HG03521 (cell line): ENCODE results near the gene SFXN3.

Experiments
- ATAC-seq: cut with Tn5 transposase; IDR thresholded peaks from one replicate; pipeline ENCODE4 v1.9.1; 2021; ENCODE audit warnings: mild to moderate bottlenecking, moderate library complexity; ENCODE audit not compliant: unreplicated experiment

Gene SFXN3

DNA sequence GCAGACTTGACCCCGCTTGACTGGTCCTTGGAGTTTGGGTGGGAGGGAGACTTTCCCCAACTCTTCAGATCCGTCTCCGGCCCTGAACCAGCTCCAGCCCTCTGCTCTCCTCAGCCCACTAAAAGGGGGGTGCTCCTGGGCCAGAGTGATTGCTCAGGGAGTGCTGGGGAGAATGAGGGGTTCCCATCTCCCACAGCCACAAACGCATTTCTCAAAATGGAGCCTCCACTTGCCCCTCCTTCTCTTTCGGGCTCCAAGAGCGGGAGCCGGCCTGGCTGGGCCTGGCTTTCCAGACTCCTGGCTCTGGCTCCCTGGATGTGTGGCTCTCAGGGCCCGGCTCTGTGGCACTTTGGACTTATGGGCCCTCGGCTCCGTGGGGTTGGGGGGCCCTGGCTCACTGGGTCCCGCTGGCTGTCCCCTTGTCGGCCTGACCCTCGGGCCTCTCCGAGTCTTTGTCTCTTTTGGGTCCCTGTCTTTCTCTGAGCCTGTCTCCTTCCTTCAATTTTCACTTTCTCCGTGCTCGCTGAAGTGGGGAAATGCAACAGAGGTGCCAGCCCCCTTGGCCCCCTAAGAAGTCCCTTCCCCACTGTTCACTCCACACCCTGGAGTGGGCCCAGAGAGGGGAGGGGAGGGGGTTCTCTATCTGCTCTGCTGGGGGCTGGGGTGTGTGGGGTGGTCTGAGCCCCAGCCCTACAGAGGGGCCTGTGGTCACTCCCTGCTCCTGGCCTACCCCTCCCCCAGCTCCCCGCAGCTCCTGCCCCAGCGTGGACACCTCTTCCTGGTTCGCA is 30.7 kb upstream of the SFXN3 start:
- ATAC-seq: no peak

DNA sequence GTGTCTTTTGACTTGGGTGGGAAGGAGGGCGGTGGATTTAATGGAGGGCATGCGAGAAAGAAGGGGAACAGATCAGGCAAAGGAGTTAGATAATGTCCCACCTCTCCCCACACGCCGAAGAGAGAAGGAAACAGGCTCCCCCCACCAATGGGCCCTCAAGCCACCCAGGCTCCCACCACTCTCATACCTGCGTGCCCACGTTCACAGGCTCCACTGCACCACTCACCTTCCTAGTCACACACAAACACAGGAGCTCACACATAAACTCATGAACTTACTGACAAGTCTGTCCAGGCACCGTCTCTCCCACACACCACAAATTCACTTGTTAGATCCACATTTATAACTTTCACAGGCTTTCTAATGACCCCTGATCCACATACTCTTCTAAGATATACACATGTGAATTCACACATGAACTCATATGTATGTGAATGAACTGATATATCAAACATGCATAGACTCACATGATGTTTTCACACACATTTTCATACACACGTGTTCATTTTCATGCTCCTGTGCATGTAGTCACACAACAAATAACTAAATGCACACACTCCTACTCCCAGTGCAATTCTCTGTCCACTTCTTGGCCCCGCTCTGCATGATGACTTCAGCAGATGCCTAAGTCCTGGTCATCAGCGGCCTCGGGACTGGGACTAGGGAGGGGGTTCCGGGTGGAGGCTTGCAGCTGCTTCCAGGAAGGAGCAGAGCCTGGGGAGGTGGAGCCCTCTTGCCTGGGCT is 29.9 kb upstream of the SFXN3 start:
- ATAC-seq: no peak

DNA sequence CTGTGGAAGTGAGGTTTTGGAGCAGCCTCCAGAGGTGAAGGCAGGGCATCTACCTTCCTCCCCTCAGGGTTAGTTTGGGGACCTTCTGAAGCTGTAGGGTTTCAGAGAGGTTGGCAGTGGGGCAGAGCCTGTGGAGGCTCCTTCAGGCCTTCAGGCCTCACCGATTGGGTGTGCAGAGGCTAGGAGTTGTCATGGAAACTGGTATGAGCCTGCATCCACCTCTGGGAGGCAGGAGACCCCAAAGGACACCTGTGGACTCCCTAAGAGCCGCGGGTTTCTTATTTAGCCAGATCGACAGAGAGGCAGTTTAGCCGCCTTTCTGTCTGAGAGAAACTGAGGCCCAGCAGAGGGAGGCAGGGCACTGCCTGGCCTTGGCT is 29.4 kb upstream of the SFXN3 start:
- no peak for ATAC-seq

DNA sequence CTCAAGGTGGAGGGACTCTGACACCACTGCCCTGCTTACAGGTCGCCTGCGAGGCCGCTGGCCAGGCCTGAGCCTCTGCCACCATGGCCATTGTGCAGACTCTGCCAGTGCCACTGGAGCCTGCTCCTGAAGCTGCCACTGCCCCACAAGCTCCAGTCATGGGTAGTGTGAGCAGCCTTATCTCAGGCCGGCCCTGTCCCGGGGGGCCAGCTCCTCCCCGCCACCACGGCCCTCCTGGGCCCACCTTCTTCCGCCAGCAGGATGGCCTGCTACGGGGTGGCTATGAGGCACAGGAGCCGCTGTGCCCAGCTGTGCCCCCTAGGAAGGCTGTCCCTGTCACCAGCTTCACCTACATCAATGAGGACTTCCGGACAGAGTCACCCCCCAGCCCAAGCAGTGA is 28.6 kb upstream of the SFXN3 start:
- no peak for ATAC-seq

DNA sequence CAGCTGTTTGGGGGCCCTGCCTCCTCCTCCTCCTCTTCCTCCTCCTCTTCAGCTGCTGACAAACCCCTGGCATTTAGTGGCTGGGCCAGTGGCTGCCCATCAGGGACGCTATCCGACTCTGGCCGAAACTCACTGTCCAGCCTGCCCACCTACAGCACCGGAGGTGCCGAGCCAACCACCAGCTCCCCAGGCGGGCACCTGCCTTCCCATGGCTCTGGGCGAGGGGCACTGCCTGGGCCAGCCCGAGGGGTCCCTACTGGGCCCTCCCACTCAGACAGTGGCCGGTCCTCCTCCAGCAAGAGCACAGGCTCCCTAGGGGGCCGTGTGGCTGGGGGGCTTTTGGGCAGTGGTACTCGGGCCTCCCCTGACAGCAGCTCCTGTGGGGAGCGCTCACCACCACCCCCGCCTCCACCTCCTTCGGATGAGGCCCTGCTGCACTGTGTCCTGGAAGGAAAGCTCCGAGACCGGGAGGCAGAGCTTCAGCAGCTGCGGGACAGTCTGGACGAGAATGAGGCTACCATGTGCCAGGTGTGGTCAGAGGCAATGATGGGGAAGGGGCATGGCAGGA is 27.3 kb upstream of the SFXN3 start:
- ATAC-seq: no peak

DNA sequence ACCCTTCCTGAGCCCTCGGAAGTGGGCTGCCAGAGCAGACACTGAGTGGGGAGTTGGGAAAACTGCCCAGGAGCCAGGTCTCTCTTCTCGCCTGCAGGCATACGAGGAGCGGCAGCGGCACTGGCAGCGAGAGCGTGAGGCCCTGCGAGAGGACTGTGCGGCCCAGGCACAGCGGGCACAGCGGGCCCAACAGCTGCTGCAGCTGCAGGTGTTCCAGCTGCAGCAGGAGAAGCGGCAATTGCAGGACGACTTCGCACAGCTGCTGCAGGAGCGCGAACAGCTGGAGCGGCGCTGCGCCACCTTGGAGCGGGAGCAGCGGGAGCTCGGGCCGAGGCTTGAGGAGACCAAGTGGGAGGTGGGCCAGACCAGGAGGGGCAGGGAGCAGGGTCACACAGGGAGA is 25.7 kb upstream of the SFXN3 start:
- ATAC-seq: no peak

DNA sequence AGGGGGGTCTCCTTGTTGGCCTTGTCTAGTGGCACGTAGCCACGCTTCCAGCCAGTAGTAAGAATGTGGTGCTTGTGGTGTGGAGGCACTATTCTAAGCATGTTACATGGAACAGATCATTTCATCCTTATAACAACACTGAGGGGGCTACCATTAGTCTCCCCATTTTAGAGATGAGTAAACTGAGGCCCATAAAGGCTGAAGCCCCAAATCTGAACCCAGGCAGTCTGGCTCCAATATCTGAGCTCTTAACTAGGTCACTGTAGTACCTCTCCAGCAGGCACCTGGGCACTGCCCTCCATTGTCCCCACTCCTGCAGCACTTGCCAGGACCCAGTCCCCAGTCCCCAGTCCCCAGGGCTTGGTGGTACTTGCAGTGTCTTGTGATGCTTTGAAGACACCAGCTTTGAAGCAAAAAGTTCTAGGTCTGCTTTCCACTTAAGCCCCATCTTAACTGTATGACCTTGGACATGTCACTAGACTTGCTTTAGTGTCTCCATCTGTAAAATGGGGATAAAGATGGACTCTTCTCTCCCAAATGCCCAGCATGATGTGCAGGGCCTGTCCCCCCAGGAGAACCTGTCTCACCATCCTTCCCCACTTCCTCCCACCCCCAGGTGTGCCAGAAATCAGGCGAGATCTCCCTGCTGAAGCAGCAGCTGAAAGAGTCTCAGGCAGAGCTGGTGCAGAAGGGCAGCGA is 25.0 kb upstream of the SFXN3 start:
- no peak for ATAC-seq

DNA sequence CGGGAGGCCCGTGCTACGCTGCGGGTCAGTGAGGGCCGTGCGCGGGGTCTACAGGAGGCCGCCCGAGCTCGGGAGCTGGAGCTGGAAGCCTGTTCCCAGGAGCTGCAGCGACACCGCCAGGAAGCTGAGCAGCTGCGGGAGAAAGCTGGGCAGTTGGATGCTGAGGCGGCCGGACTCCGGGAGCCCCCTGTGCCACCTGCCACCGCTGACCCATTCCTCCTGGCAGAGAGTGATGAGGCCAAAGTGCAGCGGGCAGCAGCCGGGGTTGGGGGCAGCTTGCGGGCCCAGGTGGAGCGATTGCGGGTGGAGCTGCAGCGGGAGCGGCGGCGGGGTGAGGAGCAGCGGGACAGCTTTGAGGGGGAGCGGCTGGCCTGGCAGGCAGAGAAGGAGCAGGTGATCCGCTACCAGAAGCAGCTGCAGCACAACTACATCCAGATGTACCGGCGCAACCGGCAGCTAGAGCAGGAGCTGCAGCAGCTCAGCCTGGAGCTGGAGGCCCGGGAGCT is 24.4 kb upstream of the SFXN3 start:
- no peak for ATAC-seq

DNA sequence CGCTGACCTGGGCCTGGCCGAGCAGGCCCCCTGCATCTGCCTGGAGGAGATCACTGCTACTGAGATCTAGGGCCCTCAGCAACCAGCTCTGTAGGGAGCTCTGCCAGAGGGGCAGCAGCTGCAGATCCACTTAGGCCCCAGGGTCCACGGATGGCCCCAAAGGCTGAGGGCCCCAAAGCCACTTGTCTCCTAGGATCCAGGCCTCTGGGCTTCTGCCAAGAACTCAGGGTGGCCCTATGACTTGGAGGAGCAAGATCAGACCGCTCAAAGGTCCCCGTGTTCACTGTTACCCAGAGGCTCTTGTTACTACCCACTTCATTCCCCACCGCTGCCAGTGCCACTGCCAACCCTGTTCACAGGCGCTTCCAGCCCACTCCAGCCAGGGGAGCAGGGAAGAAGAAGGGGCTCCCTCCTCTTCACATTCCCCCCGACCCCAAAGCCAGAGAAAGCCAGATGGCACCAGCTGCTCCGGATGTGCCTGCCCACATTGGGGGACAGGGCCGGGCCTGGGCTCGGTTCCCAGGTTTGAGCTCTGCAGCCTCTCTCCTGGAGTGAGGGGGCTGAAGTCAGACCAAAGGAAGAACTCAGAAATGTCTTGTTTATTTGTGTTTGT is 23.8 kb upstream of the SFXN3 start:
- ATAC-seq: no peak

DNA sequence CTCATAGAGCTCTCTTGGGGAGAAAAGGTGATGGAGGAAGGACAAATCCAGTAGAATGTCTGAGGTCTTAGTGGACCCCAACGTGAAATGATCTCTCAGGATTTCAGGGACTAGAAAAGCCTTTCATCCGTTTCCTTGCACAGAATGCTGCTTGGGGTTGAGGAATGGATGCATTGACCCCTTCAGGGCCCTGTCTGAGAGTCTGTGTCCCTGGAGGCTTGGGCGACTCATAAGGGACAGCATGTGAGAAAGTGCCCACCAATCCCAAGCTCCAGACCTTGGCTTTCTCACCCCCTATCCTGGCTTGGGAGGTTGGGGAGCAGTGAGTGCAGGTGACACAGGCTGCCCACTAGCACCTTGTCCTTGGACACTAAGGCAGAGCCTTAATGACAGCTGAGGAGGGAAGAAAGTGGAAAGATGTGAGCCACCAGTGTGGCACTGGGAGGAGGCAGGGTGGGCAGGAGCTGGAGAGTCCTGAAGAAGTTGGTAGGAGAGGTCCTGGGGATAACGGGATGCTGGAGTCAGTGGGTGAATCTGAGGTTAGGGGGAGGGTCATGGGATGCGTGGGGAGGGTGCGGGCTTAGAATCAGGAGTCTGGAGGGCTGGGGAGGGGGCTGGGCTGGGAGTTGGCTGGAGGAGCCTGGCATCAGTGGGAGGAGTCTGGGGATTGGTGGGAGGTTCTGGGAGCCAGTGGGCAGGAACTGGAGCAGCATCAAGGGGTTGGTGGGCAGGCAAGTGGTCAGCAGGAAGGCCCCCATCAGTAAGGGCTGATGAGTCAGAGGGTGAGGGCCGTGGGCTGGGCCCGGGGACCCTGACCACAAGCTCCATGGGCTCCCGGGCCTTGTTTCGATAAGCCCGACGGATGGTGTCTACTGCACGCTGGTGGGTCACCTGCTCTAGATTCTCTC is 22.9 kb upstream of the SFXN3 start:
- no peak for ATAC-seq

DNA sequence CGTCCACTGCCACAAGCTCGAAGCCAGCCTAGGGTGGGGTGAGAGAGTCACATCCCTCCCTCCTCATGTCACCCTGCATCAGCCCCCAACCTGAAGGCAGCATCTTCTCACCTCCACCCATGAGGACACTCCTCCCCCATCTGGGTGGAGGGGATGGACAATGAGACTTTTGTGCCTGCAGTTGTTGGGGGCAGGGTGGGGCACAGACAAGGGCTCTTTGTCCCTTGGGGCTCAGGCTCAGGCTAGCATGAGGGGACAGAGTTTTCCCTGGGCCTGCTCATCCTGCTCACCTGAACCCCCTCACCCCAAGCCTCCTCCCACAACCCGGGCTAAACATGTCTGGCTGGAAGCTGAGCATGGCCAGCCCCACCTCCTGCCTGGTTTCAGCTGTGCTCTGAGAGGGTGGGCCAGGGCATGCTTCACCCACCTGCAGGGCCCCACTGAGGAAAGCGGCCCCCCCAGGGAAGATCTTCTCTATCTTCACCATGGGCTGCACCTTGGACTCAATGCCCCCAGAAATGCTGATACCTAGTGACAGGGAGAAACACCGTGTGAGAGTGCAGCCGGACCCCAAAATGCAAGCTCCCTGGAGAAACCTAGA is 22.1 kb upstream of the SFXN3 start:
- no peak for ATAC-seq

DNA sequence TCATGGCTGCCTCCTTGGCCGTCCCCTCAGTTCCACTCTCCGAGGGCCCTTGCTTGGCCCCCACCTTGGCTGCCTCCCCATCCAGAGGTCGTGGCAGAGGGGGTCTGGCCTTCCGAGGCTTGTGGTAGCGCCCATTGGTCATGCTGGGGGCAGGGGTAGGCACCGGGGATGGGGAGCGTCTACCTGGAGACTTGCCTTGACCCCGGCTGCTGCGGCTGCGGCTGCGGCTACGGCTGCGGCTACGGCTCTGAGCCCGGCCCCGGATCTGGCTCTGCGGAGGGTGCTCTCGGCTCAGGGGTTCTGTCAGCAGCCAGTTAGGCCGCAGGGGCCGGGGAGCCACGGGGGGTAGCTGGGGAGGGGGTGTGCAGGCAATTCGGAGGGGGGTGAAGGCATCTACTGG is 20.7 kb upstream of the SFXN3 start:
- ATAC-seq: no peak

DNA sequence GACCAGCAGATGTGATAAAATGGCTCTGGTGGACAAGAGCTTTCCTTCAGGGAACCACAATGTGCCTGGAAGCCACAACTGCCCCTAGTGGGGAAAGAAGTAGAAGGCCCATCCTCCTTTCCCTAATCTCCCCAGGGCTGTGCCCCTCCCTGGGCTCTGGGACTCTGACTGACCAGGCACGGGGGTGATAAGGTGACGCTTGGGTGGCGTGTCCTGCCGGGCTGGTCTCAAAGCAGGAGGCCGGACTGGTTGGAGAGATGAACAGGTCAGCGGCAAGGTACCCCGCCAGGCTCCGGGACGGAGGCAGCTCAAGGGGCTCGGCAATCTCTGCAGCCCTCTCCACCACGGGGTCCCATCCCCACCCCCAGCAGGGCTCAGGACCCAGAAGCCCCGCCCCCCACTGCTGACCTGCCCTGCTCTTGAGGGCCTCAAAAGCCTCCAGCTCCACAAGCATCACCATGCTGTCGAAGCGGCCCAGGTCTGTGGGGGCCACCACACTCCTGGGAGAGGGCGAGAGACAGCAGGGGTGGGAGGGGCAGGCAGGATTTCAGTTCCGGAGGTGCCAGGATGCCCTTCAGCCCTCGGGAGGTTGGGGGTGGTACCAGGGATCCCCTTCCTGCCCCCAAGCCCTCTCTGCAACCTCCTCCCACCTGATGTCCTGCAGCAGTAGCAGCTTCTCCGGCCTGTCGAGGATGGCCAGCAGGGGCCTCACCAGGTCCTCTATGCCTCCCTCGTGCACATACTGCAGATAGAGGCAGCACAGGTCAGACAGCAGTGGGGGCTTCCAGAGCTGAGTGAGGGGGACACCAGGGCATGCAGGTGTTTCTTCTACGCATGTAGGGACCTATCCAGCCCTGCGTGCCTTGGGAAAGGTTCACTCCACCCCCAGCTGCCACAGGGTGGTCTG is 19.3 kb upstream of the SFXN3 start:
- ATAC-seq: no peak

DNA sequence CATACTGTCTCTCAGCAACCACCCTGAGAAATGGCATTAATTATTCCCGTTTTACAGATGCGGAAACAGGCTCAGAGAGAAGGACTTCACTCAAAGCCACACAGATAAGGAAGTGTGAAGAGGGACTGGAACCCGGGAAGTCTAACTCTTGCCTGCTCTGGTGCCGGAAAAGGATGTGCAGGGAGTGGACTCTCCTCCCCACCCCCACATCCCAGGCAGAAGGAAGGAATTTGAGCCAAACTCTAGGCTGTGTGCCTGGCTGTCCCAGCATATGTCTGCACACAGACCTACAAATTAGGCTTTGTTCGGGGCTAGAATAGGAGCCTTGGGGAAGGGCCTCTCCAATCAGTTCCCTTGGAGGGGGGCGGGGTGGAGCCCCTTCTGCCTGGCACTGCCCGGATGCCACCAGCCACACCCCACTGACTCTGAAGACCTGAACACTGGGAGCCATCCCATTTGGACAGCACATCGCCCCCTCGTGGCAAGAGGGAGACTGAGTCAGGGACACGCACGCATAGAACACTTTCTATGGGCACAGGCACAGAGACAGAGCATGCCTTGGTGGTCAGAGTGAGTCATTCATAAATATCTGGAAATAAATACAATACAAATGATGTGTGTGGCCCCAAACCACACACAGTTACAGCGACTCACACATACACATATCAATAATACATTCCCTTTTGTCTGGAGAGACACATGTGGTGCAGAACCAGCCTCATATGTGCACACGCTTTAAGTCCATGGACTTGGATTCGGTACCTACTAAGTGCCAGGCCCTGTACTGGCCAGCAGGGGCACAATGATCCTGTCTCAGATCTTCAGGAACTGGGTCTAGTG is 18.3 kb upstream of the SFXN3 start:
- ATAC-seq: no peak

DNA sequence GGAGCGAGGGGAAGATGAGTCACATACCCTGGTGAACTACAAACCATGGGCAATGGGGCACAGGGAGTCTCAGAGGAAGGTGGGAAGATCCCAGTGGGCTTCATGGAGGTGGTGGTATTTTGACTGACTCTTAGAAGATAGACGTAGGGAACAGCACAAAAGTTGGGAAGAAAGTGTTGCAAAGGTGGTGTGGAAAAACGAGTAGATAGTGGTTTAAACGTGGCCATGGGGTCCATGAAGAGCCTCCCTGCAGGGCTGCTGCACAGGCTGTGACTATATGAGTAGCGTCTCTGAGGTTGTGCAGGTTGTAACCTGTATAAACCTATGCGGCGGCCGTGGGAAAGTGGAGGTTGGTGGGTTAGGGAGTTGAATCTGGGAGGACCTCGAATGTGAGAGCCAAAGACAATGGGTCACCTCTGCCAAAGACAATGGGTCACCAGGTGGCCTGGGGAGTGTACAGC is 17.6 kb upstream of the SFXN3 start:
- no peak for ATAC-seq

DNA sequence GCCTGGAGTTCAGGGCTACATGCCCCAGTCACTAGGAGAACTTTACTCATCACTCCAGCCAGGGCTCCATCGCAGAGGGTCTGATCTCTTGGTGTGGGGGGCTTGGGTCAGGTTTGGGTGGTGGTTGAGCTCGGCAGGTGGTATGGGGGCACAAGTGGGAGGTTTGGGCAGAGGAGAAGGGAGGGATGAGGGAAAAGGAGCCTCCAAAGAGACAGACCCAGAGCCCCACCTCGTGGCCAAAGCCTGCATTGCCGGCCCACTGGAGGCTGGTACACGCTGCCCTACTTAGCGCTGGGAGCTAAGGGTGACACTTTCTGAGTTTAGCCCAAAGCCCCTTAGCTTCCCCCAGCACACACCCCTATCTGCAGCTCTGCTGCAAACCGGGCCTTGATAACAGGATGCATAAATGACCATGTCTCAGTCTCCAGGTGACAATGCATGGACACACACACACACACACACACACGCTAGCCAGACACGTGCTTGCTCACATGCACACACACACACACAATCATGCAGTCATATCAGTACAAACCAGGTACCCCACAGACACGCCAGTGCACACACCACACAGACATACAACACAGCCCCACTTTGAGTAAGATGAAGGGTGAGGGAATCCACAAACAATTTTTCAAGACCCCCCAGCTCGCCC is 16.7 kb upstream of the SFXN3 start:
- no peak for ATAC-seq

DNA sequence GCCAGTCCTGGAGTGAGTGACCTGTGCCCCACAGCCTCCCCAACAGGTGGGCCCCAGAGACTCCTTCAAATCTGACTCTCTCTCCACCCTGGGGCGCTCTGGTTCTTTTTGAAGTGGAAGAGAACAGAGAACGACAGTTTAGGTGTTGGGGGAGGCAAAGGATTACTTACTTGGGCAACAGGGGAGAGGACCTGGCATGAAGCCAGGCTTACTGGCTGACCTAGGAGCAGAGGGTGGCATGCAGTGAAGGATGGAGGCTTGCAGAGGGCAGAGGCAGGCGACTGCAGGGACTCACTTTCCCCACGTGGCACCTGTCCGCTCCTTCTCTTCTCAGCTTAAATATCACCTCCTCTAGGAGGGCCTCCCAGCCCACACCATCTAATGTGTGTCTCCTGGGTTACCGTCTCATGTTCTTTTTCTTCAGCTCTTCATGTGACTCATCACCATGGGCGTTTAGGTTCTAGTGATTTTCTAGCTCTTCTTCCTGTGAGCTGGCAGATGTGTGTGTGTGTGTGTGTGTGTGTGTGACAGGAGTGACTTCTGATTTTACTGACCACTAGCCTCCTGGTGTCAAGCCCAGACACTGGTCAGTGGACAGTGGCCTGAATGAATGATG is 16.0 kb upstream of the SFXN3 start:
- ATAC-seq: no peak
